Suprapubic skin (tissue), 3 donors: ENCODE measurements around the gene PRPSAP1.

Experiments used
- CTCF ChIP-seq, 2 donors: fragments of 200-600 bp in 1 of 2; fragments of 450-650 bp in 1 of 2; sonication (generic) in 1 of 2; IDR thresholded peaks; one replicate each; pipeline ENCODE4 v1.5.1; 2016 to 2019; ENCODE audit warnings: antibody characterized with exemption in 2 of 2, mild to moderate bottlenecking in 1 of 2, moderate library complexity in 1 of 2
- POLR2AphosphoS5 ChIP-seq, 3 donors: sonication (generic); formaldehyde crosslinking; IDR thresholded peaks; one replicate each; pipeline ENCODE4 v1.6.1; 2017; ENCODE audit warnings: antibody characterized with exemption in 3 of 3

- no peak for TF ChIP-seq CTCF (IDR thresholded peaks at IDR 0.05)
- TF ChIP-seq POLR2AphosphoS5 (IDR thresholded peaks at IDR 0.05): no peak
These were observed 44.9 kb upstream of the PRPSAP1 start for GRCh38 chr17:76398523-76399174.
